Right lobe of liver (tissue), 4 donors: ENCODE measurements around the gene RMRP.

Source experiments
- POLR2A ChIP-seq: fragments of 450-650 bp; IDR thresholded peaks from one replicate; pipeline ENCODE4 v1.6.1; 2017; ENCODE audit warnings: antibody characterized with exemption, mild to moderate bottlenecking
- TF ChIP-seq, protein P1 (sequence below), 4 donors: fragments of 200-600 bp in 3 of 4; fragments of 450-650 bp in 1 of 4; IDR thresholded peaks; one replicate each; pipeline versions ENCODE4 v1.5.1 to v1.8.0; 2016 to 2022; ENCODE audit warnings: antibody characterized with exemption in 4 of 4, mild to moderate bottlenecking in 2 of 4
- donor health status: DM: no; HTN: no; CAD: no.
- donor health status: DM: no; HTN: no; CAD: no.
- donor health status: DM: no; HTN: yes; CAD: no.

DNA sequence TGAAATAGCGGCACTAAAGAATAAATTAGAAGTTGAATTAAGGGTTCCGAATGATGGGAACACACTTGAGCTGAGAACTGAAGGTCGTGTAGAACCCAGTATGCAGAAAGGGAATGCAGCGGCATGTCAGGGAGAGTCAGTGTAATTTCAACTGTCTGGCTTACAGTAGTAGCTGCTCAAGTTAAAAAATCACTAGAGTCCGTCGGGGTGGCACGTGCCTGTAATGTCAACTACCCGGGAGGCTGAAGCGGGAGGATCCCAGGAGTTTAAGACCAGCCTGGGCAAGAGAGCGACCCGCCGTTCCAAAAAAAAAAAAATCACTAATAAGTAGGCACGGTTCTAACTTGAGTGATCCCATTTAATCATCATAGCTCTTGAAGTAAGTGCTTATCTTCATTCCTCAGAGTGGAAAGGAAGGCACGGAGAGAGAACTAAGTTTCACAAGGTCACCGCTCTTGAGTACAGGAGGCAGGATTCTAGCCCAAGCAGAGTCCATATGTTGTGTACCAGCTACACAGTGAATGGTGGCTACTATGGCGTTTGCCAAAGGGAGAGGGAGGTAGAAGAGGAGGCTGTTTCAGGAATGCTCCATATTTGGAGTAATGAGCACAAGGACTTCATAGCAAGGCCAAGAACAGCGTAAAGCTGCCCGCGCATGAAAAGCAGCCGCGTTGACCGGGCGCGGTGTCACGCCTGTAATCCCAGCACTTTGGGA is 831 bp downstream of the RMRP start:
- TF ChIP-seq, protein P1, sequence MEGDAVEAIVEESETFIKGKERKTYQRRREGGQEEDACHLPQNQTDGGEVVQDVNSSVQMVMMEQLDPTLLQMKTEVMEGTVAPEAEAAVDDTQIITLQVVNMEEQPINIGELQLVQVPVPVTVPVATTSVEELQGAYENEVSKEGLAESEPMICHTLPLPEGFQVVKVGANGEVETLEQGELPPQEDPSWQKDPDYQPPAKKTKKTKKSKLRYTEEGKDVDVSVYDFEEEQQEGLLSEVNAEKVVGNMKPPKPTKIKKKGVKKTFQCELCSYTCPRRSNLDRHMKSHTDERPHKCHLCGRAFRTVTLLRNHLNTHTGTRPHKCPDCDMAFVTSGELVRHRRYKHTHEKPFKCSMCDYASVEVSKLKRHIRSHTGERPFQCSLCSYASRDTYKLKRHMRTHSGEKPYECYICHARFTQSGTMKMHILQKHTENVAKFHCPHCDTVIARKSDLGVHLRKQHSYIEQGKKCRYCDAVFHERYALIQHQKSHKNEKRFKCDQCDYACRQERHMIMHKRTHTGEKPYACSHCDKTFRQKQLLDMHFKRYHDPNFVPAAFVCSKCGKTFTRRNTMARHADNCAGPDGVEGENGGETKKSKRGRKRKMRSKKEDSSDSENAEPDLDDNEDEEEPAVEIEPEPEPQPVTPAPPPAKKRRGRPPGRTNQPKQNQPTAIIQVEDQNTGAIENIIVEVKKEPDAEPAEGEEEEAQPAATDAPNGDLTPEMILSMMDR (IDR thresholded peaks at IDR 0.05) = no peak
- no peak for TF ChIP-seq POLR2A
